Fibroblast of villous mesenchyme (primary cell): ENCODE measurements around the gene CFAP97D2. TPM values are rescaled to one million over a fixed set of nuclear protein-coding genes. Genes with fewer than 3 reads are reported as not detected.
"Not testable (repeated sequence)": the region's sequence is repeated elsewhere in the genome, so short reads cannot be mapped to it uniquely, and the experiment has no call there.

ENCODE experiments used
- DNase-seq: peaks from one replicate; pipeline ENCODE4 v3.0.0-alpha.2; 2010; ENCODE audit warnings: low read depth
- H3K4me3 ChIP-seq: 2 replicates; pipeline ENCODE4 v1.5.1; 2011; ENCODE audit warnings: low read depth, mild to moderate bottlenecking, low read length
- total RNA-seq: library from RNA; depleted of rRNA; stranded (reverse); fragments of >200 nt; gene quantifications from 2 replicates; pipeline ENCODE4 v1.2.3, GENCODE V29; 2012
- TF ChIP-seq, protein P1 (sequence below): IDR thresholded peaks from 2 replicates; pipeline ENCODE4 v1.5.1; 2012; ENCODE audit warnings: low read depth, mild to moderate bottlenecking, low read length; ENCODE audit not compliant: insufficient read depth

Gene CFAP97D2
- total RNA-seq, 1 donor: not detected

GRCh38 chr13:114237415-114238112 lies 58.5 kb downstream of the CFAP97D2 start:
- no peak overlapping the region for H3K4me3 ChIP-seq
- TF ChIP-seq, protein P1, sequence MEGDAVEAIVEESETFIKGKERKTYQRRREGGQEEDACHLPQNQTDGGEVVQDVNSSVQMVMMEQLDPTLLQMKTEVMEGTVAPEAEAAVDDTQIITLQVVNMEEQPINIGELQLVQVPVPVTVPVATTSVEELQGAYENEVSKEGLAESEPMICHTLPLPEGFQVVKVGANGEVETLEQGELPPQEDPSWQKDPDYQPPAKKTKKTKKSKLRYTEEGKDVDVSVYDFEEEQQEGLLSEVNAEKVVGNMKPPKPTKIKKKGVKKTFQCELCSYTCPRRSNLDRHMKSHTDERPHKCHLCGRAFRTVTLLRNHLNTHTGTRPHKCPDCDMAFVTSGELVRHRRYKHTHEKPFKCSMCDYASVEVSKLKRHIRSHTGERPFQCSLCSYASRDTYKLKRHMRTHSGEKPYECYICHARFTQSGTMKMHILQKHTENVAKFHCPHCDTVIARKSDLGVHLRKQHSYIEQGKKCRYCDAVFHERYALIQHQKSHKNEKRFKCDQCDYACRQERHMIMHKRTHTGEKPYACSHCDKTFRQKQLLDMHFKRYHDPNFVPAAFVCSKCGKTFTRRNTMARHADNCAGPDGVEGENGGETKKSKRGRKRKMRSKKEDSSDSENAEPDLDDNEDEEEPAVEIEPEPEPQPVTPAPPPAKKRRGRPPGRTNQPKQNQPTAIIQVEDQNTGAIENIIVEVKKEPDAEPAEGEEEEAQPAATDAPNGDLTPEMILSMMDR: no peak
- no peak for DNase-seq

GRCh38 chr13:114241918-114242317 lies 62.9 kb downstream of the CFAP97D2 start:
- no peak for DNase-seq
- TF ChIP-seq, protein P1: no peak
- H3K4me3 ChIP-seq: no peak overlapping the region

DNA sequence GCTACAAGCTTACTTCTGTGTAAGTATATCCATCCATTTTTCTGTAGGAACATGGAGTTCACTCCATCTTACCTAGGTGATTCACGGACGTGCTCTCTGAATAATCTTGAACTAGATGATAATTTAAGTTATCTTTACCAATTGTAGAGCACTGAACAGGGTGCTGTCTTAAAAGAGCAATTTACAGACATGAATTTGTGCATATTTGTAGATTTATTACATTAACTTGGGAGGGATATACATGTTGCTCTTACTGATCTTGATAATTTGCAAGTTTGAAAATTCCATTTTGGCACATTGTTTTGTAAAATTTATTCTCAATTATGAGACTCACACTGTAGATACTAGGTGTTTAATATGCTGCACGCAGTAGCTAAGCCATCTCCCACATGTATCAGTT lies 64.9 kb downstream of the CFAP97D2 start:
- TF ChIP-seq, protein P1: no peak
- no peak overlapping the region for H3K4me3 ChIP-seq
- no peak for DNase-seq

GRCh38 chr13:114244637-114245036 lies 65.6 kb downstream of the CFAP97D2 start:
- H3K4me3 ChIP-seq: no peak overlapping the region
- TF ChIP-seq, protein P1: no peak
- DNase-seq: no peak

DNA sequence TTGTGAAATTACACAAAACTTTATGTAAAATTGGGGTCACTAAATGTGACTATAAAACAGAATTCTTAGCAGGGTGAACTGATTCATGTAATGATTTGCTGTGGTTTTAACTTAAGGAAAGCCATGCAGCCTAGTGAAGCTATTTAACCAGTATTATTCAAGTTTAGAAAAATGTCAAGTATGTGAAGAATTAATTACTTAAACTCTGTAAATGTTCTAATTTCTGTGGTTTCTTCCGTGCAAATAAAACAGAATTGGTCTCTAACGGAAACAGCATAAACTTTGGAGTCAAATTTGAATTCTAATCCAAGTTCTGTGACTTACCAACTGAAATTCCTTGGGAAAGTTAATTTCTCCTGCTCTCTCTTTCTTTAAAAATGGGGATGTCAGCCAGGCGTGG lies 69.0 kb downstream of the CFAP97D2 start:
- TF ChIP-seq, protein P1: no peak
- DNase-seq: peak; percentile 42
- no peak overlapping the region for H3K4me3 ChIP-seq

GRCh38 chr13:114249077-114249476 lies 70.0 kb downstream of the CFAP97D2 start:
- no peak for DNase-seq
- TF ChIP-seq, protein P1: no peak
- H3K4me3 ChIP-seq: no peak overlapping the region

DNA sequence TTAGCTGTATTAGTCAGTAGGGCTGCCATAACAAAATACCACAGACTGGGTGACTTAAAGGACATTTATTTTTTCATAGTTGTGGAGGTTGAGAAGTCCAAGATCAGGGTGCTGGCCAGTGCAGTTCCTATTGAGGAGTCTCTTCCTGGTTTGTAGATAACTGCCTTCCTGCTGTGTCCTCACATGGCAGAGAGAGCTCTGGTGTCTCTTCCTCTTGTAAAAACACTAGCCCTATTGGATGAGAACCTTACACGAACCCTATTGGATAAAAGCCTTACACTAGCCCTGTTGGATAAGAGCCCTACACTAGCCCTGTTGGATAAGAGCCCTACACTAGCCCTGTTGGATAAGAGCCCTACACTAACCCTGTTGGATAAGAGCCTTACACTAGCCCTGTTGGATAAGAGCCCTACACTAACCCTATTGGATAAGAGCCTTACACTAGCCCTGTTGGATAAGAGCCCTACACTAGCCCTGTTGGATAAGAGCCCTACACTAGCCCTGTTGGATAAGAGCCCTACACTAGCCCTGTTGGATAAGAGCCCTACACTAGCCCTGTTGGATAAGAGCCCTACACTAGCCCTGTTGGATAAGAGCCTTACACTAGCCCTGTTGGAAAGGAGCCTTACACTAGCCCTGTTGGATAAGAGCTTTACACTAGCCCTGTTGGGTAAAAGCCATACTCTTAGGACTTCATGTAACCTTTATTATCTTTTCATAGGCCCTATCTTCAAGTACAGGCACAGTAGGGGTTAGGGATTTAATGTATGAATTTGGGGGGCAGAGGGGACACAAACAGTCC lies 72.8 kb downstream of the CFAP97D2 start:
- not testable (repeated sequence) for H3K4me3 ChIP-seq, DNase-seq
